GM21447 (cell line): ENCODE results near the gene FLCN.
"Not testable (repeated sequence)": the region's sequence is repeated elsewhere in the genome, so short reads cannot be mapped to it uniquely, and the experiment has no call there.

Source experiments
- ATAC-seq: cut with Tn5 transposase; IDR thresholded peaks from one replicate; pipeline ENCODE4 v1.9.1; 2021; ENCODE audit not compliant: unreplicated experiment

The FLCN gene

GRCh38 chr17:17214646-17215436 lies 22.1 kb downstream of the FLCN start:
- ATAC-seq: no peak

GRCh38 chr17:17213775-17214174 lies 23.2 kb downstream of the FLCN start:
- ATAC-seq: no peak

GRCh38 chr17:17207998-17208397 lies 29.0 kb downstream of the FLCN start:
- ATAC-seq: no peak

- no peak for ATAC-seq
Observed at GRCh38 chr17:17206913-17207335, 30.0 kb downstream of the FLCN start.

- ATAC-seq: peak; percentile 46
Observed at GRCh38 chr17:17206124-17206912, 30.6 kb downstream of the FLCN start, which contains the start of gene PLD6. Gene PLD6 (minus strand): TSS chr17:17206333. CDS start chr17:17206286, 47 bp downstream.

GRCh38 chr17:17205368-17206123 lies 31.4 kb downstream of the FLCN start:
- peak; percentile 54 for ATAC-seq

- no peak for ATAC-seq
Observed at GRCh38 chr17:17204635-17205231, 32.2 kb downstream of the FLCN start.

GRCh38 chr17:17204041-17204591 lies 32.9 kb downstream of the FLCN start:
- no peak for ATAC-seq

- no peak for ATAC-seq
Observed at GRCh38 chr17:17203173-17203730, 33.7 kb downstream of the FLCN start.

- ATAC-seq: no peak
Observed at GRCh38 chr17:17201907-17202306, 35.1 kb downstream of the FLCN start.

GRCh38 chr17:17201271-17201670 lies 35.7 kb downstream of the FLCN start:
- no peak for ATAC-seq

GRCh38 chr17:17200831-17201230 lies 36.1 kb downstream of the FLCN start:
- ATAC-seq: no peak

GRCh38 chr17:17200311-17200710 lies 36.7 kb downstream of the FLCN start:
- no peak for ATAC-seq

- no peak for ATAC-seq
Observed at GRCh38 chr17:17198281-17198680, 38.7 kb downstream of the FLCN start.

- ATAC-seq: no peak
Observed at GRCh38 chr17:17196776-17197175, 40.2 kb downstream of the FLCN start.

- not testable (repeated sequence) for ATAC-seq
Observed at GRCh38 chr17:17195466-17195865, 41.5 kb downstream of the FLCN start.

GRCh38 chr17:17191961-17192381 lies 45.0 kb downstream of the FLCN start:
- no peak for ATAC-seq

- no peak for ATAC-seq
Observed at GRCh38 chr17:17191346-17191792, 45.6 kb downstream of the FLCN start.

- ATAC-seq: no peak
Observed at GRCh38 chr17:17190188-17190587, 46.8 kb downstream of the FLCN start.

GRCh38 chr17:17189559-17189958 lies 47.4 kb downstream of the FLCN start:
- ATAC-seq: no peak
